Endothelial cell (in vitro differentiated cells): ENCODE data around the gene SMIM31. TPM values are rescaled to one million over a fixed set of nuclear protein-coding genes. Genes with fewer than 3 reads are reported as not detected.

ENCODE experiments used
- DNase-seq: peaks from one replicate; pipeline ENCODE4 v3.0.0; 2021; ENCODE audit warnings: low spot score
- H3K27ac Mint-ChIP-seq: one replicate; pipeline ENCODE4 v1.8.0; 2021; ENCODE audit warnings: mixed read lengths, inconsistent platforms; ENCODE audit not compliant: unreplicated experiment
- H3K27me3 Mint-ChIP-seq: one replicate; pipeline ENCODE4 v1.8.0; 2021; ENCODE audit warnings: mild to moderate bottlenecking, moderate library complexity, mixed read lengths, inconsistent platforms; ENCODE audit not compliant: unreplicated experiment
- H3K36me3 Mint-ChIP-seq: one replicate; pipeline ENCODE4 v1.8.0; 2021; ENCODE audit warnings: mild to moderate bottlenecking, low read depth, mixed read lengths, inconsistent platforms; ENCODE audit not compliant: unreplicated experiment
- H3K4me1 Mint-ChIP-seq: one replicate; pipeline ENCODE4 v1.8.0; 2021; ENCODE audit warnings: mild to moderate bottlenecking, mixed read lengths, inconsistent platforms; ENCODE audit not compliant: unreplicated experiment
- H3K4me3 Mint-ChIP-seq: one replicate; pipeline ENCODE4 v1.8.0; 2021; ENCODE audit warnings: mild to moderate bottlenecking, mixed read lengths, inconsistent platforms; ENCODE audit not compliant: unreplicated experiment
- H3K9me3 Mint-ChIP-seq: one replicate; pipeline ENCODE4 v1.8.0; 2021; ENCODE audit warnings: mixed read lengths, inconsistent platforms; ENCODE audit not compliant: unreplicated experiment
- total RNA-seq: library from RNA; stranded (reverse); fragmentation: NEBNext Ultra II Directional; extraction: Animal tissue kit (Norgen Biotek cat#: 25700); gene quantifications from one replicate; pipeline ENCODE4 v1.2.1, GENCODE V29; 2021; ENCODE audit not compliant: unreplicated experiment
- TF ChIP-seq, protein P1 (sequence below): fragments of 200-600 bp; sonication (generic); IDR thresholded peaks from one replicate; pipeline ENCODE4 v1.5.0; 2021; ENCODE audit warnings: antibody characterized with exemption; ENCODE audit not compliant: unreplicated experiment

Gene SMIM31
- total RNA-seq, 1 donor from 2014 or later, result not detected

DNA sequence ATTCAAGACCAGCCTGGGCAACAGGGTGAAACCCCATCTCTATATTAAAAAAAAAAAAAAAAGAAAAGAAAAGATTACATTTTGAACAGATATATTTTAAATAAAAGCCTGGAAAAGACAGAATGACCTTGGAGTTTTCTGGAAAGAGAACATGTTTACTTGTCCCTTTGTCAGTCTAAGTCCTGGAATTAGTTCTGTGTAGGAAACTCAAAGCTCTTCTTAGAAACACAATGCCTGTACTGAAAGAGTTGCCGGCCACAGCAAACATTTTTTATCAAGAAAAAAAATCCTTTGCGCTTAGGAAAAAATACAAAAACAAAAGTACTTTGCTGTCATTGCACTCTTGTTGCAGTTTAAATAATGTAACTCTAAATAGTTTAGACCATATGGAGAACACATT is 59.6 kb downstream of the SMIM31 start:
- no peaks in the 10 kb centered on the region for H3K4me1 Mint-ChIP-seq
- DNase-seq, result no peak
- H3K9me3 Mint-ChIP-seq, result no peaks in the 10 kb centered on the region
- no peak overlapping the region for H3K27ac Mint-ChIP-seq
- H3K27me3 Mint-ChIP-seq, result no peaks in the 10 kb centered on the region
- TF ChIP-seq, protein P1, sequence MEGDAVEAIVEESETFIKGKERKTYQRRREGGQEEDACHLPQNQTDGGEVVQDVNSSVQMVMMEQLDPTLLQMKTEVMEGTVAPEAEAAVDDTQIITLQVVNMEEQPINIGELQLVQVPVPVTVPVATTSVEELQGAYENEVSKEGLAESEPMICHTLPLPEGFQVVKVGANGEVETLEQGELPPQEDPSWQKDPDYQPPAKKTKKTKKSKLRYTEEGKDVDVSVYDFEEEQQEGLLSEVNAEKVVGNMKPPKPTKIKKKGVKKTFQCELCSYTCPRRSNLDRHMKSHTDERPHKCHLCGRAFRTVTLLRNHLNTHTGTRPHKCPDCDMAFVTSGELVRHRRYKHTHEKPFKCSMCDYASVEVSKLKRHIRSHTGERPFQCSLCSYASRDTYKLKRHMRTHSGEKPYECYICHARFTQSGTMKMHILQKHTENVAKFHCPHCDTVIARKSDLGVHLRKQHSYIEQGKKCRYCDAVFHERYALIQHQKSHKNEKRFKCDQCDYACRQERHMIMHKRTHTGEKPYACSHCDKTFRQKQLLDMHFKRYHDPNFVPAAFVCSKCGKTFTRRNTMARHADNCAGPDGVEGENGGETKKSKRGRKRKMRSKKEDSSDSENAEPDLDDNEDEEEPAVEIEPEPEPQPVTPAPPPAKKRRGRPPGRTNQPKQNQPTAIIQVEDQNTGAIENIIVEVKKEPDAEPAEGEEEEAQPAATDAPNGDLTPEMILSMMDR, result no peak
- no peak overlapping the region for H3K4me3 Mint-ChIP-seq
- H3K36me3 Mint-ChIP-seq, result no peaks in the 10 kb centered on the region

DNA sequence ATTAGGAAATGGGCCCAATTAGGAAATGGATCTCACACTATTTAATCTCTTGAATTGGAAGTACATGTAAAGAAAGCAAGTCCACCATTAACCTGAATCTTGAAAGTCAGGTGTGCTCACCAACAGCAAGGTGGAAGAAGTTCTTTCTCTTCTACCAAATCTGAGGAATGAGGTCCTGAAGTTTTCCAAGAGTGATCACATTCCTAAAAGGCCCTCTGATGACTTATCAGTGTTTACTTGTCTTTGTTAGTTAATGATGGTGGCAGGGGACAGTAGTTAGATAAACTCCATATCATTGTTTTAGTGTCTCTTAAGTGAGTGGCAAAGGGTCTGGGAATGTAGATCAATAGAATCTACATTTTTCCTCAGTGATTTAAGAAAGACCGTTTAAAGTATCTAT is 61.8 kb downstream of the SMIM31 start:
- DNase-seq, result no peak
- TF ChIP-seq, protein P1, result no peak
- Mint-ChIP-seq H3K27ac (no peak overlapping the region), H3K27me3 (peaks cover 2% of the 10 kb centered on the region), H3K4me3 (no peak overlapping the region), H3K4me1 (no peaks in the 10 kb centered on the region), H3K36me3 (no peaks in the 10 kb centered on the region), H3K9me3 (no peaks in the 10 kb centered on the region)

DNA sequence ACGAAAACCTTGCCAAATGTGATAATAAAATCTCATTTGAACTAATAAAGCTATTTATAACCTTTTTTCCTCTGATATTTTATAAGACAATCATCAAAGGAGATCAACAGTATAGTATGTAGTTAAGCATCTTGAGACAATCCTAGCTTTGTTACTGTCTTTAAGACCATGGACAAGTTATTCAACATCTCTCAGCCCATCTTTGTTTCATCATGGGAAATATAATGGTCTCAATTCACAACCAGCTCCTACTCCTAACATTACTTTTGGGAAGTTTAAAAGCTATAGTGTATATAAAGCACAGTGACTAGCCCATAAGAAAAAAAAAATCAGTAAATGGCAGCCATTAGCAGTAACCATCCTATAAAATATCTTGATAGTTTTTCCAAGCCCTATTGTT is 65.4 kb downstream of the SMIM31 start:
- no peak overlapping the region for H3K4me3 Mint-ChIP-seq
- no peaks in the 10 kb centered on the region for H3K9me3 Mint-ChIP-seq
- no peak for DNase-seq
- no peaks in the 10 kb centered on the region for H3K36me3 Mint-ChIP-seq
- H3K4me1 Mint-ChIP-seq, result peaks cover 2% of the 10 kb centered on the region
- peaks cover 3% of the 10 kb centered on the region for H3K27me3 Mint-ChIP-seq
- TF ChIP-seq, protein P1, result no peak
- no peak overlapping the region for H3K27ac Mint-ChIP-seq

DNA sequence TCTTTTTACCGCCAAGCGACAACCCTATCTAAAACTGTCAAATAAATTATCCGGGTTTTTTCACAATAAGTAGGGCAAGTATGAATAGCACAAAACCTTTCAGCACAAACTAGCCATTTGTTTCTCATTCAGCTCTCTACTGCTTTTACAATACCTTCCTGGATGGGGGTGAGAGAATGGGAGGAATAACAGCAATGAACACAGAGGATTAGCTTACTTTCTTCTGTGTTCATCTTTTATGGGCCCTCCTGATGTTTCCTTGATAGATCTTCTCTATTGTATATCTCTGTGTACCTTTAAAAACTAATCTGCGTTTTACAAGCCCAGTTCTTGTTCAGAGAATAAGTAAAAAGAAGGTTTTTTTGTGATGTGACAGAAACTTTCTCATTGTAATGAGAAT is 67.8 kb downstream of the SMIM31 start:
- TF ChIP-seq, protein P1, result no peak
- peaks cover 3% of the 10 kb centered on the region for H3K27me3 Mint-ChIP-seq
- H3K4me3 Mint-ChIP-seq, result no peak overlapping the region
- H3K36me3 Mint-ChIP-seq, result no peaks in the 10 kb centered on the region
- H3K9me3 Mint-ChIP-seq, result no peaks in the 10 kb centered on the region
- no peak overlapping the region for H3K27ac Mint-ChIP-seq
- H3K4me1 Mint-ChIP-seq, result peaks cover 12% of the 10 kb centered on the region
- no peak for DNase-seq

DNA sequence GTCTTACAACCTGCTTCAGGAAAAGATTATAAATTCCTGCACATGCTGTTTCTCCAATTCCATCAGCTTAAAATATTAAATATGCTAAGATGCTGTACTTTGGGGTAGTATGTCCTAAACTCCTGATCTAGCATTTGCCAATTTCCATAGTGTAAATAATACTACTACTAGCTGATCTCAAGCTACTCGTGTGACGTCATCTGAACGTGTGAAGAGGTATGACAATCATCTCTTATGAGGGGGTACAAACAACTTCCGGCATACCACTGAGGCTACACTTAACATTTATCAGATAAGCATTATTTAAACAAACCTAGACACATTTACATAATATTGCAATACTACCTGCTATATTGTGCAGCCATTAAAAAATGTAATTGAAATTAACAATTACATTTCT is 70.7 kb downstream of the SMIM31 start:
- Mint-ChIP-seq H3K4me3 (no peak overlapping the region), H3K9me3 (no peaks in the 10 kb centered on the region), H3K36me3 (no peaks in the 10 kb centered on the region), H3K27ac (no peak overlapping the region), H3K4me1 (peaks cover 12% of the 10 kb centered on the region), H3K27me3 (peaks cover 3% of the 10 kb centered on the region)
- TF ChIP-seq, protein P1, result no peak
- DNase-seq, result no peak
